ENCODE data around the gene TNNT1.

DNA sequence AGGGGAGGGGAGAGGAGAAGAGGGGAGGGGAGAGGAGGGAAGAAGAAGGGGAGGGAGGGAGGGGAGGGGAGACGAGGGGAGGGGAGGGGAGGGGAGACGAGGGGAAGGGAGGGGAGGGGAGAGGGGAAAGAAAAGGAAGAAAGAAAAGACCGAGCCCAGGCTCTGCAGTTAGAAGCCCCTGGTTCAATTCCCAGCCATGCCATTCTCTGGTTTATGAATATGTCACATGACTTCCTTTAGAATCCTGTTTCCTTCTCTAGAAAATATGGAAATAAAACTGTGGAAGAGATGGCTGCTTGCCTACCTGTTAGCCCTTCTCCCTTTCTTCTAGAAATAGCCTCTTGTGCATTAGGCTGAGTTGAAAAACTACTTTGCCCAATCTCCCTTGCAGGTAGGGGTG, 14.3 kb downstream of the TNNT1 start:
- no peak for TF ChIP-seq EZH2 (IDR thresholded peaks at IDR 0.05; ENCODE audit: low read depth)
- TF ChIP-seq, protein P1, sequence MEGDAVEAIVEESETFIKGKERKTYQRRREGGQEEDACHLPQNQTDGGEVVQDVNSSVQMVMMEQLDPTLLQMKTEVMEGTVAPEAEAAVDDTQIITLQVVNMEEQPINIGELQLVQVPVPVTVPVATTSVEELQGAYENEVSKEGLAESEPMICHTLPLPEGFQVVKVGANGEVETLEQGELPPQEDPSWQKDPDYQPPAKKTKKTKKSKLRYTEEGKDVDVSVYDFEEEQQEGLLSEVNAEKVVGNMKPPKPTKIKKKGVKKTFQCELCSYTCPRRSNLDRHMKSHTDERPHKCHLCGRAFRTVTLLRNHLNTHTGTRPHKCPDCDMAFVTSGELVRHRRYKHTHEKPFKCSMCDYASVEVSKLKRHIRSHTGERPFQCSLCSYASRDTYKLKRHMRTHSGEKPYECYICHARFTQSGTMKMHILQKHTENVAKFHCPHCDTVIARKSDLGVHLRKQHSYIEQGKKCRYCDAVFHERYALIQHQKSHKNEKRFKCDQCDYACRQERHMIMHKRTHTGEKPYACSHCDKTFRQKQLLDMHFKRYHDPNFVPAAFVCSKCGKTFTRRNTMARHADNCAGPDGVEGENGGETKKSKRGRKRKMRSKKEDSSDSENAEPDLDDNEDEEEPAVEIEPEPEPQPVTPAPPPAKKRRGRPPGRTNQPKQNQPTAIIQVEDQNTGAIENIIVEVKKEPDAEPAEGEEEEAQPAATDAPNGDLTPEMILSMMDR (conservative IDR thresholded peaks at IDR 0.05) = no peak
